IMR-90 (cell line): Measurements from ENCODE around the gene CHST8. TPM values are rescaled to one million over a fixed set of nuclear protein-coding genes. Genes with fewer than 3 reads are reported as not detected.
A peak's percentile ranks its signal among the peaks of the same experiment; 100 is the strongest.

Experiments used
- ATAC-seq: fragments of 200-7000 bp; cut with Tn5 transposase; 2 replicates; pipeline ENCODE4 v1.9.1; 2020; ENCODE audit warnings: low read depth, mild to moderate bottlenecking, moderate library complexity
- Bru-seq: library from RNA; stranded (reverse); fragments of 400-500 nt; gene quantifications from one replicate; lab custom pipeline; 2021; lab: Mats Ljungman, UMichigan
- BruChase-seq, 2 experiments: library from RNA; stranded (reverse); fragments of 400-500 nt; gene quantifications; one replicate each; lab custom pipeline; 2021; lab: Mats Ljungman, UMichigan
- BruUV-seq: library from RNA; stranded (reverse); fragments of 400-500 nt; replicated peaks from 2 replicates; lab custom pipeline; 2021; lab: Mats Ljungman, UMichigan
- CTCF ChIA-PET: fragments of 300-600 bp; formaldehyde crosslinking; extraction: SDS; loops from one replicate; lab custom pipeline; 2021; ENCODE audit warnings: antibody characterized with exemption; lab: Yijun Ruan, JAX
- POLR2A ChIA-PET: fragments of 300-600 bp; sonication (Branson Sonifier 250); formaldehyde crosslinking; loops from one replicate; lab custom pipeline; 2022; ENCODE audit warnings: antibody characterized with exemption; ENCODE audit not compliant: unreplicated experiment; lab: Charles Lee
- DNase-seq: peaks from one replicate; pipeline ENCODE4 v3.0.0; 2013
- H2AFZ ChIP-seq: replicated peaks from 2 replicates; pipeline ENCODE3; 2013; ENCODE audit warnings: low read length, mild to moderate bottlenecking; ENCODE audit not compliant: poor library complexity
- H2AK5ac ChIP-seq: 2 replicates; pipeline ENCODE4 v1.6.1; 2013; ENCODE audit warnings: low read depth, low read length, inconsistent platforms
- H2AK9ac ChIP-seq: replicated peaks from 2 replicates; pipeline ENCODE3; 2013; ENCODE audit warnings: mild to moderate bottlenecking, low read depth, low read length, moderate library complexity; ENCODE audit not compliant: poor library complexity
- H2BK120ac ChIP-seq: 2 replicates; pipeline ENCODE4 v1.6.1; 2013; ENCODE audit warnings: low read depth, low read length, inconsistent platforms
- H2BK15ac ChIP-seq: 3 replicates; pipeline ENCODE4 v1.6.1; 2013; ENCODE audit warnings: low read depth, low read length, inconsistent platforms
- H2BK20ac ChIP-seq: 2 replicates; pipeline ENCODE4 v1.6.1; 2013; ENCODE audit warnings: low read depth, mild to moderate bottlenecking, inconsistent platforms, low read length, moderate library complexity
- H2BK5ac ChIP-seq: 2 replicates; pipeline ENCODE4 v1.6.1; 2013; ENCODE audit warnings: mild to moderate bottlenecking, low read depth, low read length, inconsistent platforms; ENCODE audit not compliant: poor library complexity, severe bottlenecking
- H3K14ac ChIP-seq: replicated peaks from 2 replicates; pipeline ENCODE4 v1.6.1; 2013; ENCODE audit warnings: low read depth, low read length, inconsistent platforms
- H3K18ac ChIP-seq: 2 replicates; pipeline ENCODE4 v1.6.1; 2013; ENCODE audit warnings: low read depth, low read length, control low read depth
- H3K23ac ChIP-seq: 2 replicates; pipeline ENCODE4 v1.6.1; 2013; ENCODE audit warnings: low read depth, low read length, inconsistent platforms
- H3K27ac ChIP-seq: 2 replicates; pipeline ENCODE4 v1.5.1; 2013; ENCODE audit warnings: mild to moderate bottlenecking, control low read depth, low read length; ENCODE audit not compliant: insufficient read depth
- H3K27me3 ChIP-seq: 2 replicates; pipeline ENCODE4 v1.6.1; 2013; ENCODE audit warnings: low read length; ENCODE audit not compliant: control insufficient read depth, insufficient read depth
- H3K36me3 ChIP-seq: 2 replicates; pipeline ENCODE4 v1.6.1; 2013; ENCODE audit warnings: low read length, mixed read lengths; ENCODE audit not compliant: control insufficient read depth, insufficient read depth
- H3K4ac ChIP-seq: 2 replicates; pipeline ENCODE4 v1.6.1; 2013; ENCODE audit warnings: low read depth, low read length, inconsistent platforms
- H3K4me1 ChIP-seq: 2 replicates; pipeline ENCODE4 v1.6.1; 2013; ENCODE audit warnings: low read length, mixed read lengths; ENCODE audit not compliant: control insufficient read depth, insufficient read depth
- H3K4me2 ChIP-seq: 2 replicates; pipeline ENCODE4 v1.6.1; 2013; ENCODE audit warnings: low read depth, mild to moderate bottlenecking, control low read depth, low read length, moderate library complexity
- H3K4me3 ChIP-seq: 2 replicates; pipeline ENCODE4 v1.5.1; 2013; ENCODE audit warnings: low read depth, mild to moderate bottlenecking, control low read depth, low read length, moderate library complexity; ENCODE audit not compliant: insufficient read depth
- H3K56ac ChIP-seq: 2 replicates; pipeline ENCODE4 v1.6.1; 2013; ENCODE audit warnings: low read length, inconsistent platforms; ENCODE audit not compliant: insufficient read depth; ENCODE audit errors: extremely low read depth
- H3K79me1 ChIP-seq, 2 experiments: 2 replicates each; pipeline ENCODE4 v1.6.1; 2013; ENCODE audit warnings: low read length in 2 of 2, inconsistent platforms in 1 of 2, low read depth in 1 of 2
- H3K9ac ChIP-seq: 2 replicates; pipeline ENCODE4 v1.6.1; 2013; ENCODE audit warnings: low read depth, low read length, control low read depth
- H3K9me1 ChIP-seq: 2 replicates; pipeline ENCODE4 v1.6.1; 2013; ENCODE audit warnings: low read length, inconsistent platforms; ENCODE audit not compliant: insufficient read depth
- H3K9me3 ChIP-seq: 2 replicates; pipeline ENCODE4 v1.6.1; 2013; ENCODE audit warnings: low read length; ENCODE audit not compliant: control insufficient read depth, insufficient read depth
- H4K20me1 ChIP-seq: 2 replicates; pipeline ENCODE4 v1.6.1; 2013; ENCODE audit warnings: low read length, inconsistent platforms; ENCODE audit not compliant: insufficient read depth
- H4K5ac ChIP-seq: 2 replicates; pipeline ENCODE4 v1.6.1; 2013; ENCODE audit warnings: mild to moderate bottlenecking, low read depth, low read length, control low read depth
- H4K8ac ChIP-seq, 2 experiments: 2 replicates each; pipeline ENCODE4 v1.6.1; 2013; ENCODE audit warnings: low read depth in 2 of 2, low read length in 2 of 2, control low read depth in 1 of 2, inconsistent platforms in 1 of 2
- H4K91ac ChIP-seq: 2 replicates; pipeline ENCODE4 v1.6.1; 2013; ENCODE audit warnings: low read depth, low read length, inconsistent platforms; ENCODE audit not compliant: insufficient read depth
- BHLHE40 ChIP-seq: fragments of 150-350 bp; IDR thresholded peaks from 2 replicates; pipeline ENCODE4 v1.6.1; 2016; ENCODE audit warnings: mild to moderate bottlenecking, low read depth, low read length
- CEBPB ChIP-seq: IDR thresholded peaks from 2 replicates; pipeline ENCODE4 v1.6.1; 2012; ENCODE audit warnings: low read depth, low read length, improper control_type of control experiment
- CHD1 ChIP-seq: IDR thresholded peaks from 2 replicates; pipeline ENCODE4 v1.6.1; 2012; ENCODE audit warnings: low read depth, low read length, improper control_type of control experiment
- FOS ChIP-seq: fragments of 150-350 bp; IDR thresholded peaks from 2 replicates; pipeline ENCODE4 v1.6.1; 2016; ENCODE audit warnings: low read depth, low read length
- NFE2L2 ChIP-seq: fragments of 150-350 bp; IDR thresholded peaks from 2 replicates; pipeline ENCODE4 v1.6.1; 2016; ENCODE audit warnings: low read depth, mild to moderate bottlenecking, low read length
- RAD21 ChIP-seq: IDR thresholded peaks from 2 replicates; pipeline ENCODE4 v1.6.1; 2012; ENCODE audit warnings: low read length, improper control_type of control experiment
- RCOR1 ChIP-seq: IDR thresholded peaks from 2 replicates; pipeline ENCODE4 v1.6.1; 2012; ENCODE audit warnings: mild to moderate bottlenecking, low read length, improper control_type of control experiment; ENCODE audit not compliant: insufficient replicate concordance
- RFX5 ChIP-seq: IDR thresholded peaks from 2 replicates; pipeline ENCODE4 v1.8.0; 2012; ENCODE audit warnings: low read depth, mild to moderate bottlenecking, low read length, moderate library complexity
- SMC3 ChIP-seq: fragments of 150-350 bp; IDR thresholded peaks from 2 replicates; pipeline ENCODE4 v1.6.1; 2016; ENCODE audit warnings: low read depth, mild to moderate bottlenecking, antibody characterized with exemption, low read length, moderate library complexity
- WGBS, 2 experiments: methylation state at CpG; one replicate each; pipeline versions ENCODE4 v1.1.5 to v1.1.7; 2013; ENCODE audit warnings: missing lambda C conversion rate in 2 of 2; ENCODE audit not compliant: insufficient read length in 1 of 2; ENCODE audit errors: extremely low coverage in 2 of 2; 5-methylcytosine and 5-hydroxymethylcytosine counted together
- dilution Hi-C: fragments of 300-500 bp; cut with HindIII; formaldehyde crosslinking; loops from one replicate; pipeline ENCODE4 v1.14.3; 2018; ENCODE audit warnings: low sequenced_read_pairs; ENCODE audit not compliant: unreplicated experiment
- in situ Hi-C: fragments of 300-500 bp; cut with MboI; formaldehyde crosslinking; loops from 3 replicates; pipeline ENCODE4 v1.14.3; 2019; ENCODE audit warnings: low sequenced_read_pairs, inconsistent platforms, mixed read lengths
- intact Hi-C: fragments of 100-400 bp; cut with micrococcal nuclease; formaldehyde crosslinking; loops from 2 replicates; pipeline ENCODE4 v1.10.0; 2022
- long read RNA-seq: library from polyadenylated mRNA; unstranded; transcript quantifications from one replicate; pipeline ENCODE4 v2.0.0, GENCODE V29; 2021; ENCODE audit not compliant: unreplicated experiment
- polyA plus RNA-seq, 3 experiments: library from polyadenylated mRNA; depleted of rRNA; stranded (reverse); fragments of >200 nt; gene quantifications; 2 replicates each; pipeline ENCODE4 v1.2.3, GENCODE V29; 2012; ENCODE audit warnings: low replicate concordance in 1 of 3
- total RNA-seq: library from RNA; depleted of rRNA; stranded (reverse); fragments of >200 nt; gene quantifications from 2 replicates; pipeline ENCODE4 v1.2.3, GENCODE V29; 2012; rRNA removed
- TF ChIP-seq, protein P1 (sequence below): fragments of 150-350 bp; IDR thresholded peaks from 2 replicates; pipeline ENCODE4 v1.6.1; 2017; ENCODE audit warnings: mild to moderate bottlenecking, antibody characterized with exemption, low read length, low read depth
- TF ChIP-seq, protein P2 (sequence below): conservative IDR thresholded peaks from 2 replicates; pipeline ENCODE4 v1.5.1; 2012; ENCODE audit warnings: mild to moderate bottlenecking, low read depth, low read length, improper control_type of control experiment

Gene CHST8, protein sequence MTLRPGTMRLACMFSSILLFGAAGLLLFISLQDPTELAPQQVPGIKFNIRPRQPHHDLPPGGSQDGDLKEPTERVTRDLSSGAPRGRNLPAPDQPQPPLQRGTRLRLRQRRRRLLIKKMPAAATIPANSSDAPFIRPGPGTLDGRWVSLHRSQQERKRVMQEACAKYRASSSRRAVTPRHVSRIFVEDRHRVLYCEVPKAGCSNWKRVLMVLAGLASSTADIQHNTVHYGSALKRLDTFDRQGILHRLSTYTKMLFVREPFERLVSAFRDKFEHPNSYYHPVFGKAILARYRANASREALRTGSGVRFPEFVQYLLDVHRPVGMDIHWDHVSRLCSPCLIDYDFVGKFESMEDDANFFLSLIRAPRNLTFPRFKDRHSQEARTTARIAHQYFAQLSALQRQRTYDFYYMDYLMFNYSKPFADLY
- total RNA-seq (not detected in 2 replicates), polyA plus RNA-seq (2012; rRNA removed) (not detected in 2 replicates), Bru-seq, nascent RNA (percentile 6 among the genes with signal in this experiment), BruChase-seq, experiment 1, labeled RNA remaining after a 6-hour chase (percentile 9 among the genes with signal in this experiment), BruChase-seq, experiment 2, labeled RNA remaining after a 2-hour chase (percentile 6 among the genes with signal in this experiment)
- polyA plus RNA-seq (2012; cell fraction: cytosol; rRNA removed) = 0.02 TPM in 1 of 2 replicates, not detected in the other
- not detected in 2 replicates for polyA plus RNA-seq (2012; cell fraction: nucleus; rRNA removed; ENCODE audit: low replicate concordance)
- long read RNA-seq = 0 reads

DNA sequence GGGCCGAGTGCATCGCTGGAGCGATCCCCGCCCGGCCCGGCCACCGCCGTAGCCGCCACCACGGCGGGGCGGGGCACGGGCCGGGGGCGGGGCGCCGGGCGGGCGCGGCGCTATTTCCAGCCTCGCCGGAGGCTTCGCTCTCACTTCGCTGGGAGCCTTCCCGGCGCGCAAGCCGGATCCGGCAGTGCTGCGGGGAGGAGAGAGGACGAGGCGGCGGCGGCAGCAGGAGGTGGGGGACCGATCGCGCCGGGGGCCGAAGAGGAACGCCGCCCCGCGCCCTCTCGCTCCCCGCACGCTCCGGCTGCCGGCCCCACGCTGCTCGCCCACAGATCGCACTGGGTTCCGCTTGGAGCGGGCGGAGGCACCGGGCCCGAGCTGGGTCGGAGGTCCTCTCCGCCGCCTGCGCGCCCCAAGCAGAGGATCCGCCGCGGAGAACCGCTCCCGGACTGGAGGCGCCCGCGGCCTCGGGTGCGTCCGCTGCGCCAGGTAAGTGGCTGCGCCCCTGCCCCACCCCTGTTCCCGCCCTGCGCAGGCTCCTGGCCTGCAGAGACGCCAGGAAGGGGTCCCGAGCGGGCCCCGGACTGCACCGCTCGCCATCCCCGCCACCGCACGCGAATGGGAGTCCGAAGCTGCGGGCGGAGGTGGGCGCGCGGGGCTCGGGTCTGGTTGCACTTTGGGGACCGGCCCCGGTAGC lies at the start of gene CHST8:
Gene CHST8 (plus strand): TSS at position 143 of the 694 bp plus-strand sequence. CDS start 67,309 bp downstream, outside the sequence.
- H3K9ac ChIP-seq = no peak within 1 kb of the TSS
- BruUV-seq = no TSS peak
- H3K9me3 ChIP-seq = no peaks in the 10 kb centered on the region
- no peaks in the 10 kb centered on the region for H4K20me1 ChIP-seq
- no peaks in the 10 kb centered on the region for H3K4me1 ChIP-seq
- H3K4me2 ChIP-seq = no peak within 1 kb of the TSS; the same call in 1 of the 2 replicates
- H3K4me3 ChIP-seq = peak within 1 kb of the TSS; percentile 29
- no peak within 1 kb of the TSS for H3K27ac ChIP-seq
- peak within 1 kb of the TSS; percentile 70 for H2AFZ ChIP-seq
- intact Hi-C loops = no loop called here
- no peaks in the 10 kb centered on the region for H3K79me1 ChIP-seq
- no peak within 1 kb of the TSS for H2BK20ac ChIP-seq
- no peak for DNase-seq
- H2AK9ac ChIP-seq = no peak within 1 kb of the TSS
- no peak within 1 kb of the TSS for H3K4ac ChIP-seq
- H3K9me1 ChIP-seq = no peaks in the 10 kb centered on the region
- H3K56ac ChIP-seq = no peak within 1 kb of the TSS
- no peak within 1 kb of the TSS for H3K18ac ChIP-seq
- H3K27me3 ChIP-seq = peaks cover 39% of the 10 kb centered on the region
- H2BK5ac ChIP-seq = no peak within 1 kb of the TSS
- ChIA-PET CTCF (no interaction called here), POLR2A (no interaction called here)
- H3K23ac ChIP-seq = no peak within 1 kb of the TSS
- H4K8ac ChIP-seq = no peak within 1 kb of the TSS
- no peak within 1 kb of the TSS for H2BK120ac ChIP-seq
- H2BK15ac ChIP-seq = no peak within 1 kb of the TSS
- H3K36me3 ChIP-seq = no peaks in the 10 kb centered on the region
- dilution Hi-C loops = no loop called here
- no peak within 1 kb of the TSS for H2AK5ac ChIP-seq
- ATAC-seq = peak; percentile 91
- 3% methylated on average over 18 of the region's 96 CpGs; no CpG with 5 or more reads in 1 of the 2 experiments for WGBS, 2 experiments
- H4K5ac ChIP-seq = no peak within 1 kb of the TSS
- no peak within 1 kb of the TSS for H4K91ac ChIP-seq
- in situ Hi-C loops = no loop called here
- no peak within 1 kb of the TSS for H3K14ac ChIP-seq
- TF ChIP-seq CEBPB (no peak), SMC3 (no peak), RFX5 (no peak), CHD1 (no peak), RAD21 (no peak), NFE2L2 (no peak), FOS (no peak), RCOR1 (no peak), BHLHE40 (no peak)
- TF ChIP-seq, protein P1, sequence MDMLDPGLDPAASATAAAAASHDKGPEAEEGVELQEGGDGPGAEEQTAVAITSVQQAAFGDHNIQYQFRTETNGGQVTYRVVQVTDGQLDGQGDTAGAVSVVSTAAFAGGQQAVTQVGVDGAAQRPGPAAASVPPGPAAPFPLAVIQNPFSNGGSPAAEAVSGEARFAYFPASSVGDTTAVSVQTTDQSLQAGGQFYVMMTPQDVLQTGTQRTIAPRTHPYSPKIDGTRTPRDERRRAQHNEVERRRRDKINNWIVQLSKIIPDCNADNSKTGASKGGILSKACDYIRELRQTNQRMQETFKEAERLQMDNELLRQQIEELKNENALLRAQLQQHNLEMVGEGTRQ = no peak
- TF ChIP-seq, protein P2, sequence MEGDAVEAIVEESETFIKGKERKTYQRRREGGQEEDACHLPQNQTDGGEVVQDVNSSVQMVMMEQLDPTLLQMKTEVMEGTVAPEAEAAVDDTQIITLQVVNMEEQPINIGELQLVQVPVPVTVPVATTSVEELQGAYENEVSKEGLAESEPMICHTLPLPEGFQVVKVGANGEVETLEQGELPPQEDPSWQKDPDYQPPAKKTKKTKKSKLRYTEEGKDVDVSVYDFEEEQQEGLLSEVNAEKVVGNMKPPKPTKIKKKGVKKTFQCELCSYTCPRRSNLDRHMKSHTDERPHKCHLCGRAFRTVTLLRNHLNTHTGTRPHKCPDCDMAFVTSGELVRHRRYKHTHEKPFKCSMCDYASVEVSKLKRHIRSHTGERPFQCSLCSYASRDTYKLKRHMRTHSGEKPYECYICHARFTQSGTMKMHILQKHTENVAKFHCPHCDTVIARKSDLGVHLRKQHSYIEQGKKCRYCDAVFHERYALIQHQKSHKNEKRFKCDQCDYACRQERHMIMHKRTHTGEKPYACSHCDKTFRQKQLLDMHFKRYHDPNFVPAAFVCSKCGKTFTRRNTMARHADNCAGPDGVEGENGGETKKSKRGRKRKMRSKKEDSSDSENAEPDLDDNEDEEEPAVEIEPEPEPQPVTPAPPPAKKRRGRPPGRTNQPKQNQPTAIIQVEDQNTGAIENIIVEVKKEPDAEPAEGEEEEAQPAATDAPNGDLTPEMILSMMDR = no peak
